ENCODE measurements around the gene NKAPD1. TPM values are rescaled to one million over a fixed set of nuclear protein-coding genes. Genes with fewer than 3 reads are reported as not detected.

Gene NKAPD1
- total and polyA plus RNA-seq, 2 donors (not counting 3 experiments of a cell fraction or from before 2014, with no cell fraction given), result 7.2 to 16.7 TPM

- CTCF ChIA-PET, result interaction anchor here (1.0 to 1.3 kb wide), 5 partner anchors 9 to 47 kb away, joined by 3 to 6 read pairs (median 5); partner anchors contain the start of gene BCO2
- no TSS peak for BruUV-seq (replicated peaks)
- dilution Hi-C loops (cut with MboI; ENCODE audit: extremely low pct_ligation_motif_present, low sequenced_read_pairs), result no loop called here
Observed at GRCh38 chr11:112128483-112129121, 54.5 kb downstream of the NKAPD1 start.

GRCh38 chr11:112129656-112130055 is 55.6 kb downstream of the NKAPD1 start:
- intact Hi-C loops (cut with micrococcal nuclease), result no loop called here
- Histone ChIP-seq H4K20me1 (replicated peaks; ENCODE audit: control insufficient read depth, extremely low read depth, insufficient read depth, low read length) (no peaks in the 10 kb centered on the region), H3K27me3 (ENCODE audit: control insufficient read depth in 2 of 2, insufficient read depth in 2 of 2, low read length in 2 of 2) (no peaks in the 10 kb centered on the region), H2AFZ (ENCODE audit: low read depth, low read length) (no peak overlapping the region), H3K9me1 (replicated peaks; ENCODE audit: control insufficient read depth, extremely low read depth, insufficient read depth, low read length) (no peaks in the 10 kb centered on the region), H3K79me2 (ENCODE audit: control insufficient read depth, insufficient read depth, low read length) (no peaks in the 10 kb centered on the region), H3K36me3 (ENCODE audit: control insufficient read depth in 2 of 2, extremely low read depth in 1 of 2, insufficient read depth in 2 of 2, low read length in 2 of 2) (no peaks in the 10 kb centered on the region), H3K9me3 (replicated peaks; ENCODE audit: control insufficient read depth, insufficient read depth, low read length) (no peaks in the 10 kb centered on the region), H3K4me3 (replicated peaks in 1 of 3; ENCODE audit: insufficient read depth in 1 of 3, low read depth in 1 of 3, low read length in 3 of 3) (no peak overlapping the region), H3K4me2 (ENCODE audit: insufficient read depth, low read length) (no peak overlapping the region), H3K9ac (replicated peaks; ENCODE audit: extremely low read depth, insufficient read depth, low read length) (no peak overlapping the region), H3K4me1 (ENCODE audit: control insufficient read depth, extremely low read depth, insufficient read depth, low read length) (peaks cover 10% of the 10 kb centered on the region), H3K27ac (ENCODE audit: insufficient read depth, low read depth, low read length) (no peak overlapping the region)
- FAIRE-seq, result no peak
- ChIA-PET POLR2A (no interaction called here), CTCF (interaction anchor here (1.0 to 1.3 kb wide), 3 partner anchors 16 to 28 kb away, joined by 3 to 6 read pairs (median 5); no protein-coding TSS in a partner anchor)
- no peak for DNase-seq (ENCODE audit: low read depth, low spot score)
- dilution Hi-C loops (cut with MboI; ENCODE audit: extremely low pct_ligation_motif_present, low sequenced_read_pairs), result no loop called here
- BruUV-seq (replicated peaks), result no TSS peak
- TF ChIP-seq POLR2A (IDR thresholded peaks at IDR 0.05; ENCODE audit: low read depth, low read length), result no peak
- TF ChIP-seq JUN (IDR thresholded peaks at IDR 0.05; ENCODE audit: borderline replicate concordance, insufficient read depth, insufficient read length, low read depth), result no peak
- no peak for TF ChIP-seq FOS (IDR thresholded peaks at IDR 0.05; ENCODE audit: borderline replicate concordance, insufficient read depth, low read length)
- TF ChIP-seq GATA2 (IDR thresholded peaks at IDR 0.05; ENCODE audit: insufficient read depth, insufficient read length, low read depth, low read length), result no peak
- TF ChIP-seq CTCF (IDR thresholded peaks at IDR 0.05; ENCODE audit: extremely low read depth in 1 of 2, insufficient read depth in 1 of 2, low read depth in 1 of 2, low read length in 2 of 2), result no peak
- TF ChIP-seq MAX (IDR thresholded peaks at IDR 0.05; ENCODE audit: insufficient read depth, insufficient read length), result no peak
- no peak for TF ChIP-seq EZH2 (IDR thresholded peaks at IDR 0.05; ENCODE audit: borderline replicate concordance, low read depth, low read length, severe bottlenecking)
- TF ChIP-seq POLR2AphosphoS5 (IDR thresholded peaks at IDR 0.05; ENCODE audit: insufficient read depth, low read depth, low read length), result no peak
- no peak for TF ChIP-seq MYC (IDR thresholded peaks at IDR 0.05; ENCODE audit: low read depth, low read length)

More at GRCh38 chr11:112128483-112129121, 54.5 kb downstream of the NKAPD1 start:
- intact Hi-C loops (cut with micrococcal nuclease), result loop anchor here (1.0 kb wide), 1 partner anchor 8 kb away; no protein-coding TSS in a partner anchor
- no peaks in the 10 kb centered on the region for H3K9me1 ChIP-seq (replicated peaks; ENCODE audit: control insufficient read depth, extremely low read depth, insufficient read depth, low read length)
- no peaks in the 10 kb centered on the region for H4K20me1 ChIP-seq (replicated peaks; ENCODE audit: control insufficient read depth, extremely low read depth, insufficient read depth, low read length)
- peak; percentile 53 for DNase-seq (ENCODE audit: low read depth, low spot score)
- FAIRE-seq, result peak; percentile 71
- TF ChIP-seq FOS (IDR thresholded peaks at IDR 0.05; ENCODE audit: borderline replicate concordance, insufficient read depth, low read length) (peak; percentile 44), GATA2 (IDR thresholded peaks at IDR 0.05; ENCODE audit: insufficient read depth, insufficient read length, low read depth, low read length) (no peak)
- no peaks in the 10 kb centered on the region for H3K27me3 ChIP-seq (ENCODE audit: control insufficient read depth in 2 of 2, insufficient read depth in 2 of 2, low read length in 2 of 2)
- H3K4me1 ChIP-seq (ENCODE audit: control insufficient read depth, extremely low read depth, insufficient read depth, low read length), result peaks cover 10% of the 10 kb centered on the region
- H3K27ac ChIP-seq (ENCODE audit: insufficient read depth, low read depth, low read length), result no peak overlapping the region
- no peaks in the 10 kb centered on the region for H3K36me3 ChIP-seq (ENCODE audit: control insufficient read depth in 2 of 2, extremely low read depth in 1 of 2, insufficient read depth in 2 of 2, low read length in 2 of 2)
- POLR2A ChIA-PET, result no interaction called here
- H3K9ac ChIP-seq (replicated peaks; ENCODE audit: extremely low read depth, insufficient read depth, low read length), result no peak overlapping the region
- no peaks in the 10 kb centered on the region for H3K79me2 ChIP-seq (ENCODE audit: control insufficient read depth, insufficient read depth, low read length)
- H3K4me2 ChIP-seq (ENCODE audit: insufficient read depth, low read length), result no peak overlapping the region
- no peak overlapping the region for H2AFZ ChIP-seq (ENCODE audit: low read depth, low read length)
- H3K9me3 ChIP-seq (replicated peaks; ENCODE audit: control insufficient read depth, insufficient read depth, low read length), result no peaks in the 10 kb centered on the region
- no peak overlapping the region for H3K4me3 ChIP-seq (replicated peaks in 1 of 3; ENCODE audit: insufficient read depth in 1 of 3, low read depth in 1 of 3, low read length in 3 of 3)
